AG09309 (cell line): ENCODE results near the gene IL22RA1.

Source experiments
- DNase-seq: peaks from one replicate; pipeline ENCODE4 v3.0.0-alpha.2; 2010; ENCODE audit warnings: low read depth
- H3K4me3 ChIP-seq: 2 replicates; pipeline ENCODE4 v1.5.1; 2011; ENCODE audit warnings: mild to moderate bottlenecking, low read depth, low read length, moderate library complexity; ENCODE audit not compliant: control insufficient read depth
- CTCF ChIP-seq: IDR thresholded peaks from 2 replicates; pipeline ENCODE4 v1.5.1; 2011; ENCODE audit warnings: mild to moderate bottlenecking, low read depth, low read length, inconsistent platforms; ENCODE audit not compliant: insufficient read depth, control insufficient read depth; ENCODE audit errors: missing control alignments

The IL22RA1 gene

GRCh38 chr1:24084050-24084449 is 58.9 kb downstream of the IL22RA1 start:
- no peak for TF ChIP-seq CTCF
- H3K4me3 ChIP-seq, result no peak overlapping the region
- DNase-seq, result no peak

GRCh38 chr1:24082372-24082771 is 60.6 kb downstream of the IL22RA1 start:
- no peak for DNase-seq
- H3K4me3 ChIP-seq, result no peak overlapping the region
- TF ChIP-seq CTCF, result no peak

GRCh38 chr1:24081190-24081589 is 61.8 kb downstream of the IL22RA1 start:
- H3K4me3 ChIP-seq, result no peak overlapping the region
- no peak for DNase-seq
- TF ChIP-seq CTCF, result no peak

GRCh38 chr1:24080131-24080530 is 62.8 kb downstream of the IL22RA1 start:
- no peak for DNase-seq
- TF ChIP-seq CTCF, result no peak
- no peak overlapping the region for H3K4me3 ChIP-seq

GRCh38 chr1:24077278-24077978 is 65.5 kb downstream of the IL22RA1 start:
- no peak for TF ChIP-seq CTCF
- H3K4me3 ChIP-seq, result no peak overlapping the region
- no peak for DNase-seq

GRCh38 chr1:24075946-24076345 is 67.0 kb downstream of the IL22RA1 start:
- no peak overlapping the region for H3K4me3 ChIP-seq
- DNase-seq, result no peak
- TF ChIP-seq CTCF, result no peak

GRCh38 chr1:24075590-24075854 is 67.4 kb downstream of the IL22RA1 start:
- no peak for DNase-seq
- TF ChIP-seq CTCF, result no peak

More at GRCh38 chr1:24075590-24075854, 67.4 kb downstream of the IL22RA1 start:
- H3K4me3 ChIP-seq, result no peak overlapping the region
